ENCODE data around the gene FAM20C.

The FAM20C gene

GRCh38 chr7:273327-273726, 81.0 kb downstream of the FAM20C start:
- Histone ChIP-seq H3K9me3 (ENCODE audit: control insufficient read depth, insufficient read depth, low read length) (peaks cover 22% of the 10 kb centered on the region), H3K4me3 (ENCODE audit: low read depth, low read length) (no peak overlapping the region), H3K9ac (ENCODE audit: low read depth, low read length) (no peak overlapping the region), H3K4me1 (ENCODE audit: control insufficient read depth, insufficient read depth, low read length) (no peaks in the 10 kb centered on the region), H3K27me3 (ENCODE audit: control insufficient read depth, insufficient read depth, low read length) (no peaks in the 10 kb centered on the region), H3K36me3 (ENCODE audit: control insufficient read depth, insufficient read depth, low read length) (no peaks in the 10 kb centered on the region)

DNA sequence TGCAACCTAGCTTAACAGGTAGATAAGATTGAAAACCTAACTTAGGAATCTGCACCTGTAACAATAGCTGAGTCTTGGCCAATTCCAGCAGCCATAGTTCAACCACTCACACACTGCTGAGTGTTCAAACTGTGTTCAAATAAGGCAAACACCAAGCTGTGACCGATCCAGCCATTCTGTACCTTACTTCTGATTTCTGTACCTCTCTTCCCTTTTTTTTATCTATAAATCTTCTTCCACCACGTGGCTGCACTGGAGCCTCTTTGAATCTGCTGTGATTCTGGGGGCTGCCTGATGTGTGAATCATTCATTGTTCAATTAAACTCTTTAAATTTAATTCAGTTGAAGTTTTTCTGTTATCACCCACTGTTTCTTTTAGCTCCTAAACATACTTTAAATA, 81.9 kb downstream of the FAM20C start:
- peaks cover 19% of the 10 kb centered on the region for H3K9me3 ChIP-seq (ENCODE audit: control insufficient read depth, insufficient read depth, low read length)
- H3K4me3 ChIP-seq (ENCODE audit: low read depth, low read length), result no peak overlapping the region
- H3K27me3 ChIP-seq (ENCODE audit: control insufficient read depth, insufficient read depth, low read length), result no peaks in the 10 kb centered on the region
- no peaks in the 10 kb centered on the region for H3K36me3 ChIP-seq (ENCODE audit: control insufficient read depth, insufficient read depth, low read length)
- no peaks in the 10 kb centered on the region for H3K4me1 ChIP-seq (ENCODE audit: control insufficient read depth, insufficient read depth, low read length)
- H3K9ac ChIP-seq (ENCODE audit: low read depth, low read length), result no peak overlapping the region

DNA sequence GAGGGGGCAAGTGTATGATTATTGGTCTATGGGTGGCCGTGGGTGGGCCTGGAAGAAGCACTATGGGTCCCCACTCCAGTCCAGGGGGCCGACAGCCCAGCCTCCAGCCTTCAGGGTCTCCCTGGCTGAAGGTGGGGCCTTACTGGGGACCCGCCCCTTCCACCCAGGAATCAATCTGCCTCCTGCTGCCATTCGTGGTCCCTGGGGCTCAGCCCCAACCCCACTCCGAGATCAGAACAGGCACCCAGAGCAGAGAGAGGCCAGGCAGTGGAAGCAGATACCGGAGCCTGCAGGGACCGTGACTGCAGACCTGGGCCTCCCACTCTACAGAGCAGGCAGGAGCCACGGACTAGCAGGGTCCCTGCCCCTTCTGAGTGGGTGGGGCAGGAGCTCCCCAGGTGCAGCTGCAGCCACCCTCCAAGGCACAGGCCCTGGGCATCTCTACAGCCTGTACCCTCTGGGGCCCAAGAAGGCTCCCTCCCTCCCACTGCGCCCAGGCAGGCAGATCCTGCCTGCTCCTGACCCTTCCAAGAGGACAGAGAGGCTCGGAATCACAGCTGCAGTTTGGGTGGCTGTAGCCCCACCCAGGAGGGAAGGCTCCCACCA, 84.0 kb downstream of the FAM20C start:
- H3K9ac ChIP-seq (ENCODE audit: low read depth, low read length), result no peak overlapping the region
- no peaks in the 10 kb centered on the region for H3K4me1 ChIP-seq (ENCODE audit: control insufficient read depth, insufficient read depth, low read length)
- H3K36me3 ChIP-seq (ENCODE audit: control insufficient read depth, insufficient read depth, low read length), result no peaks in the 10 kb centered on the region
- H3K4me3 ChIP-seq (ENCODE audit: low read depth, low read length), result no peak overlapping the region
- peaks cover 21% of the 10 kb centered on the region for H3K9me3 ChIP-seq (ENCODE audit: control insufficient read depth, insufficient read depth, low read length)
- H3K27me3 ChIP-seq (ENCODE audit: control insufficient read depth, insufficient read depth, low read length), result no peaks in the 10 kb centered on the region

GRCh38 chr7:277228-277627, 84.9 kb downstream of the FAM20C start:
- Histone ChIP-seq H3K4me1 (ENCODE audit: control insufficient read depth, insufficient read depth, low read length) (no peaks in the 10 kb centered on the region), H3K4me3 (ENCODE audit: low read depth, low read length) (no peak overlapping the region), H3K9ac (ENCODE audit: low read depth, low read length) (no peak overlapping the region), H3K36me3 (ENCODE audit: control insufficient read depth, insufficient read depth, low read length) (no peaks in the 10 kb centered on the region), H3K9me3 (ENCODE audit: control insufficient read depth, insufficient read depth, low read length) (peaks cover 13% of the 10 kb centered on the region), H3K27me3 (ENCODE audit: control insufficient read depth, insufficient read depth, low read length) (no peaks in the 10 kb centered on the region)

DNA sequence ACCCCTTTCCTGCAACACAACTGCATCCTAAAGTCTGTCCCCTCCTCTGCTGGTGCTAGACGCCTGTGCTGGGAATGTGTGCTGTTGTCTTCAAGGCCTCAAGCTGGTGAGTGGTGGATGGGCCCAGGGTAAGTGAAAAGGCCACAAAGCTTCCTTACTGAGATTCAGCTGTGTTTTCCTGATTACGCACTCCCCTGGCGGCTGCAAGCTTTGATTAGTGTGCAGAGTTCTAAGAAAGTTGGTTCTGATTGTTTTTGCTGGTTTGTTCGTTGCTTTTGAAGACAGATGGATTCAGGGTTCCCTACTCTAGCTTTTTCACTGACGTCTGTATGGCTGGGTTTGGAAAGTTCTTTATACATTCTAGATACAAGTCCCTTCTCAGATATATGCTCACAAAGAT, 85.7 kb downstream of the FAM20C start:
- H3K4me1 ChIP-seq (ENCODE audit: control insufficient read depth, insufficient read depth, low read length), result no peaks in the 10 kb centered on the region
- H3K4me3 ChIP-seq (ENCODE audit: low read depth, low read length), result no peak overlapping the region
- H3K27me3 ChIP-seq (ENCODE audit: control insufficient read depth, insufficient read depth, low read length), result no peaks in the 10 kb centered on the region
- H3K36me3 ChIP-seq (ENCODE audit: control insufficient read depth, insufficient read depth, low read length), result no peaks in the 10 kb centered on the region
- peaks cover 13% of the 10 kb centered on the region for H3K9me3 ChIP-seq (ENCODE audit: control insufficient read depth, insufficient read depth, low read length)
- no peak overlapping the region for H3K9ac ChIP-seq (ENCODE audit: low read depth, low read length)

DNA sequence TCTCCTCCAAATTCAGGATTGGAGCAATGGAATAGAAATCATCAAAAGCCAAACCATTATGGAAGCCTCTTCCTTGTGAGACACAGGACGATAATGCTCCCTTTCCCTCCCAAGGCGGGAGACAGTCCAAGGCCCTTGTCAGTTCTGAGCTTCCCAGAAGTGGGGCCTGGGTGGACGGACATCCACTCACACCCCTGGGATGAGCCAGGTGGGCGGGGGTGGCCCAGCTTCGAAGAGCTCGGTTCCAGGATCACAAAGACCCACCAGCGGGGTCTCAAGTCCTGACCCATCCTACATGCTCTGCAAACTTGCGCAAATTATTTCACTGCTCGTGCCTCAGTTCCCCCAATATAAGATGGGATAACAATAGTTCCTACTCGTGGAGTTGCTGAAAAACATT, 87.5 kb downstream of the FAM20C start:
- Histone ChIP-seq H3K4me1 (ENCODE audit: control insufficient read depth, insufficient read depth, low read length) (no peaks in the 10 kb centered on the region), H3K4me3 (ENCODE audit: low read depth, low read length) (no peak overlapping the region), H3K36me3 (ENCODE audit: control insufficient read depth, insufficient read depth, low read length) (no peaks in the 10 kb centered on the region), H3K9ac (ENCODE audit: low read depth, low read length) (no peak overlapping the region), H3K9me3 (ENCODE audit: control insufficient read depth, insufficient read depth, low read length) (peaks cover 13% of the 10 kb centered on the region), H3K27me3 (ENCODE audit: control insufficient read depth, insufficient read depth, low read length) (no peaks in the 10 kb centered on the region)

- no peak overlapping the region for H3K9ac ChIP-seq (ENCODE audit: low read depth, low read length)
- H3K36me3 ChIP-seq (ENCODE audit: control insufficient read depth, insufficient read depth, low read length), result no peaks in the 10 kb centered on the region
- no peaks in the 10 kb centered on the region for H3K4me1 ChIP-seq (ENCODE audit: control insufficient read depth, insufficient read depth, low read length)
- H3K4me3 ChIP-seq (ENCODE audit: low read depth, low read length), result no peak overlapping the region
- no peaks in the 10 kb centered on the region for H3K27me3 ChIP-seq (ENCODE audit: control insufficient read depth, insufficient read depth, low read length)
- H3K9me3 ChIP-seq (ENCODE audit: control insufficient read depth, insufficient read depth, low read length), result peaks cover 9% of the 10 kb centered on the region
Measured at GRCh38 chr7:280461-280860, 88.1 kb downstream of the FAM20C start.

GRCh38 chr7:281637-282036, 89.3 kb downstream of the FAM20C start:
- Histone ChIP-seq H3K9ac (ENCODE audit: low read depth, low read length) (no peak overlapping the region), H3K4me1 (ENCODE audit: control insufficient read depth, insufficient read depth, low read length) (no peaks in the 10 kb centered on the region), H3K9me3 (ENCODE audit: control insufficient read depth, insufficient read depth, low read length) (peaks cover 5% of the 10 kb centered on the region), H3K27me3 (ENCODE audit: control insufficient read depth, insufficient read depth, low read length) (no peaks in the 10 kb centered on the region), H3K36me3 (ENCODE audit: control insufficient read depth, insufficient read depth, low read length) (no peaks in the 10 kb centered on the region), H3K4me3 (ENCODE audit: low read depth, low read length) (no peak overlapping the region)

- Histone ChIP-seq H3K4me1 (ENCODE audit: control insufficient read depth, insufficient read depth, low read length) (no peaks in the 10 kb centered on the region), H3K9me3 (ENCODE audit: control insufficient read depth, insufficient read depth, low read length) (peaks cover 5% of the 10 kb centered on the region), H3K36me3 (ENCODE audit: control insufficient read depth, insufficient read depth, low read length) (no peaks in the 10 kb centered on the region), H3K27me3 (ENCODE audit: control insufficient read depth, insufficient read depth, low read length) (no peaks in the 10 kb centered on the region), H3K4me3 (ENCODE audit: low read depth, low read length) (no peak overlapping the region), H3K9ac (ENCODE audit: low read depth, low read length) (no peak overlapping the region)
Measured at GRCh38 chr7:282621-283020, 90.2 kb downstream of the FAM20C start.

GRCh38 chr7:284762-285722, 92.7 kb downstream of the FAM20C start:
- no peak overlapping the region for H3K9ac ChIP-seq (ENCODE audit: low read depth, low read length)

DNA sequence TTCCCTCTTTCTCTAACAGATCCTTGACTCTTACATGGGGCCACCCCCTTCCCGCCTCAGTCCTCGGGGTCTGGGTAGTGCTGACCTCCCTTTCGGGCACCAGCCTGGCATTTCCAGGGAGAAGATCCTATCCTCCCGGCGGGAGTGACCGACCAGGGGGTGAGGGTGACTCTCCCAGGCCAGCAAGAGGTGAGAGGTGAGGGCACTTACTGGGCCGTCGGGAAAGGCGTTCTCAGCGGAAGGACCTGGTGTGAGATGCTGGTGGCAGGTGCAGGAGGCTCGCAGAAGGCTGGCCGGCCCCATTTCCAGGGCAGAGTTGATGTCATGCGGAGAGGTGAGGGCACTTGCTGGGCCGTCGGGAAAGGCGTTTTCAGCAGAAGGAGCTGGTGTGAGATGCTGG, 93.4 kb downstream of the FAM20C start:
- no peak overlapping the region for H3K4me3 ChIP-seq (ENCODE audit: low read depth, low read length)
- H3K36me3 ChIP-seq (ENCODE audit: control insufficient read depth, insufficient read depth, low read length), result no peaks in the 10 kb centered on the region
- H3K27me3 ChIP-seq (ENCODE audit: control insufficient read depth, insufficient read depth, low read length), result peaks cover 20% of the 10 kb centered on the region
- H3K4me1 ChIP-seq (ENCODE audit: control insufficient read depth, insufficient read depth, low read length), result no peaks in the 10 kb centered on the region
- H3K9me3 ChIP-seq (ENCODE audit: control insufficient read depth, insufficient read depth, low read length), result no peaks in the 10 kb centered on the region
- H3K9ac ChIP-seq (ENCODE audit: low read depth, low read length), result no peak overlapping the region

More at GRCh38 chr7:284762-285722, 92.7 kb downstream of the FAM20C start:
- H3K36me3 ChIP-seq (ENCODE audit: control insufficient read depth, insufficient read depth, low read length), result no peaks in the 10 kb centered on the region
- no peak overlapping the region for H3K4me3 ChIP-seq (ENCODE audit: low read depth, low read length)
- no peaks in the 10 kb centered on the region for H3K4me1 ChIP-seq (ENCODE audit: control insufficient read depth, insufficient read depth, low read length)
- H3K9me3 ChIP-seq (ENCODE audit: control insufficient read depth, insufficient read depth, low read length), result peaks cover 2% of the 10 kb centered on the region
- peaks cover 14% of the 10 kb centered on the region for H3K27me3 ChIP-seq (ENCODE audit: control insufficient read depth, insufficient read depth, low read length)

- Histone ChIP-seq H3K36me3 (ENCODE audit: control insufficient read depth, insufficient read depth, low read length) (no peaks in the 10 kb centered on the region), H3K4me1 (ENCODE audit: control insufficient read depth, insufficient read depth, low read length) (no peaks in the 10 kb centered on the region), H3K9me3 (ENCODE audit: control insufficient read depth, insufficient read depth, low read length) (no peaks in the 10 kb centered on the region), H3K27me3 (ENCODE audit: control insufficient read depth, insufficient read depth, low read length) (peaks cover 20% of the 10 kb centered on the region), H3K4me3 (ENCODE audit: low read depth, low read length) (no peak overlapping the region), H3K9ac (ENCODE audit: low read depth, low read length) (no peak overlapping the region)
Measured at GRCh38 chr7:286266-286665, 93.9 kb downstream of the FAM20C start.
